ENCODE results near the gene DNAJC24. TPM values are rescaled to one million over a fixed set of nuclear protein-coding genes. Genes with fewer than 3 reads are reported as not detected.

The DNAJC24 gene
- total RNA-seq, 2 experiments from 2014 or later: 17.8 to 21.3 TPM

- DNase-seq: no peak
- POLR2A ChIA-PET: no interaction called here
- peak overlapping the region; percentile 10 for H3K4me3 Mint-ChIP-seq
- no peaks in the 10 kb centered on the region for H3K9me3 Mint-ChIP-seq
- H3K27me3 Mint-ChIP-seq: peaks cover 3% of the 10 kb centered on the region
- H3K4me1 Mint-ChIP-seq: peaks cover 26% of the 10 kb centered on the region
- H3K36me3 Mint-ChIP-seq: peaks cover 3% of the 10 kb centered on the region
- no peak overlapping the region for H3K27ac Mint-ChIP-seq
- ATAC-seq (ENCODE audit: low read depth): no peak
These were observed 2.9 kb upstream of the DNAJC24 start for GRCh38 chr11:31366795-31367194.

GRCh38 chr11:31375879-31376278 lies 6.2 kb downstream of the DNAJC24 start:
- Mint-ChIP-seq H3K4me1 (peaks cover 12% of the 10 kb centered on the region), H3K4me3 (no peak overlapping the region), H3K36me3 (peaks cover 18% of the 10 kb centered on the region), H3K9me3 (no peaks in the 10 kb centered on the region), H3K27ac (no peak overlapping the region), H3K27me3 (no peaks in the 10 kb centered on the region)
- POLR2A ChIA-PET: no interaction called here
- DNase-seq (no peak), ATAC-seq (ENCODE audit: low read depth) (no peak)

- Mint-ChIP-seq H3K4me3 (no peak overlapping the region), H3K27me3 (no peaks in the 10 kb centered on the region), H3K4me1 (no peaks in the 10 kb centered on the region), H3K27ac (no peak overlapping the region), H3K36me3 (peaks cover 7% of the 10 kb centered on the region), H3K9me3 (peaks cover 2% of the 10 kb centered on the region)
- ATAC-seq (ENCODE audit: low read depth) (no peak), DNase-seq (no peak)
- POLR2A ChIA-PET: no interaction called here
These were observed 13.5 kb downstream of the DNAJC24 start for GRCh38 chr11:31383116-31383515.

GRCh38 chr11:31387379-31387778 lies 17.7 kb downstream of the DNAJC24 start:
- DNase-seq: no peak
- peaks cover 4% of the 10 kb centered on the region for H3K9me3 Mint-ChIP-seq
- H3K4me3 Mint-ChIP-seq: no peak overlapping the region
- peaks cover 7% of the 10 kb centered on the region for H3K36me3 Mint-ChIP-seq
- POLR2A ChIA-PET: no interaction called here
- H3K4me1 Mint-ChIP-seq: no peaks in the 10 kb centered on the region
- no peaks in the 10 kb centered on the region for H3K27me3 Mint-ChIP-seq
- ATAC-seq (ENCODE audit: low read depth): no peak
- H3K27ac Mint-ChIP-seq: no peak overlapping the region

- Mint-ChIP-seq H3K9me3 (peaks cover 3% of the 10 kb centered on the region), H3K4me3 (no peak overlapping the region), H3K27ac (no peak overlapping the region), H3K4me1 (no peaks in the 10 kb centered on the region), H3K36me3 (peaks cover 9% of the 10 kb centered on the region), H3K27me3 (no peaks in the 10 kb centered on the region)
- ATAC-seq (ENCODE audit: low read depth) (no peak), DNase-seq (no peak)
- POLR2A ChIA-PET: no interaction called here
These were observed 27.7 kb downstream of the DNAJC24 start for GRCh38 chr11:31397239-31397834.

- no peak for DNase-seq
- H3K4me1 Mint-ChIP-seq: no peaks in the 10 kb centered on the region
- peaks cover 3% of the 10 kb centered on the region for H3K9me3 Mint-ChIP-seq
- H3K27ac Mint-ChIP-seq: no peak overlapping the region
- H3K27me3 Mint-ChIP-seq: no peaks in the 10 kb centered on the region
- no peak for ATAC-seq (ENCODE audit: low read depth)
- peaks cover 10% of the 10 kb centered on the region for H3K36me3 Mint-ChIP-seq
- H3K4me3 Mint-ChIP-seq: no peak overlapping the region
- POLR2A ChIA-PET: no interaction called here
These were observed 35.0 kb downstream of the DNAJC24 start for GRCh38 chr11:31404614-31405013.

GRCh38 chr11:31408201-31408600 lies 38.5 kb downstream of the DNAJC24 start:
- Mint-ChIP-seq H3K4me3 (no peak overlapping the region), H3K27me3 (no peaks in the 10 kb centered on the region), H3K27ac (no peak overlapping the region), H3K36me3 (peaks cover 6% of the 10 kb centered on the region), H3K4me1 (no peaks in the 10 kb centered on the region), H3K9me3 (no peaks in the 10 kb centered on the region)
- no peak for ATAC-seq (ENCODE audit: low read depth)
- POLR2A ChIA-PET: no interaction called here
- no peak for DNase-seq

- H3K4me3 Mint-ChIP-seq: no peak overlapping the region
- H3K4me1 Mint-ChIP-seq: no peaks in the 10 kb centered on the region
- peaks cover 13% of the 10 kb centered on the region for H3K36me3 Mint-ChIP-seq
- H3K27me3 Mint-ChIP-seq: no peaks in the 10 kb centered on the region
- POLR2A ChIA-PET: no interaction called here
- no peak overlapping the region for H3K27ac Mint-ChIP-seq
- ATAC-seq (ENCODE audit: low read depth) (no peak), DNase-seq (no peak)
- no peaks in the 10 kb centered on the region for H3K9me3 Mint-ChIP-seq
These were observed 43.3 kb downstream of the DNAJC24 start for GRCh38 chr11:31412946-31413345.

- Mint-ChIP-seq H3K36me3 (peaks cover 14% of the 10 kb centered on the region), H3K9me3 (no peaks in the 10 kb centered on the region), H3K4me3 (no peak overlapping the region), H3K27me3 (no peaks in the 10 kb centered on the region), H3K4me1 (no peaks in the 10 kb centered on the region), H3K27ac (no peak overlapping the region)
- ATAC-seq (ENCODE audit: low read depth) (no peak), DNase-seq (no peak)
- POLR2A ChIA-PET: no interaction called here
These were observed 44.7 kb downstream of the DNAJC24 start for GRCh38 chr11:31414338-31414737.

- POLR2A ChIA-PET: no interaction called here
These were observed 45.8 kb downstream of the DNAJC24 start for GRCh38 chr11:31415435-31415834.

GRCh38 chr11:31417357-31417756 lies 47.7 kb downstream of the DNAJC24 start:
- DNase-seq (no peak), ATAC-seq (ENCODE audit: low read depth) (no peak)
- Mint-ChIP-seq H3K4me3 (no peak overlapping the region), H3K27ac (no peak overlapping the region), H3K36me3 (peaks cover 9% of the 10 kb centered on the region), H3K27me3 (no peaks in the 10 kb centered on the region), H3K4me1 (no peaks in the 10 kb centered on the region), H3K9me3 (no peaks in the 10 kb centered on the region)
- POLR2A ChIA-PET: no interaction called here

More at GRCh38 chr11:31415435-31415834, 45.8 kb downstream of the DNAJC24 start:
- no peak overlapping the region for H3K27ac Mint-ChIP-seq
- no peaks in the 10 kb centered on the region for H3K4me1 Mint-ChIP-seq
- H3K27me3 Mint-ChIP-seq: no peaks in the 10 kb centered on the region
- DNase-seq: no peak
- ATAC-seq (ENCODE audit: low read depth): no peak
- no peak overlapping the region for H3K4me3 Mint-ChIP-seq
- no peaks in the 10 kb centered on the region for H3K9me3 Mint-ChIP-seq
- H3K36me3 Mint-ChIP-seq: peaks cover 14% of the 10 kb centered on the region

GRCh38 chr11:31417816-31418215 lies 48.2 kb downstream of the DNAJC24 start:
- Mint-ChIP-seq H3K27ac (no peak overlapping the region), H3K4me1 (no peaks in the 10 kb centered on the region), H3K27me3 (no peaks in the 10 kb centered on the region), H3K4me3 (no peak overlapping the region), H3K36me3 (peaks cover 9% of the 10 kb centered on the region), H3K9me3 (no peaks in the 10 kb centered on the region)
- ATAC-seq (ENCODE audit: low read depth) (no peak), DNase-seq (no peak)
- POLR2A ChIA-PET: no interaction called here

- H3K4me3 Mint-ChIP-seq: no peak overlapping the region
- POLR2A ChIA-PET: no interaction called here
- no peaks in the 10 kb centered on the region for H3K9me3 Mint-ChIP-seq
- peaks cover 9% of the 10 kb centered on the region for H3K36me3 Mint-ChIP-seq
- no peak overlapping the region for H3K27ac Mint-ChIP-seq
- H3K27me3 Mint-ChIP-seq: no peaks in the 10 kb centered on the region
- ATAC-seq (ENCODE audit: low read depth): no peak
- DNase-seq: no peak
- H3K4me1 Mint-ChIP-seq: no peaks in the 10 kb centered on the region
These were observed 49.5 kb downstream of the DNAJC24 start for GRCh38 chr11:31419138-31419537.

GRCh38 chr11:31419669-31420068 lies 50.0 kb downstream of the DNAJC24 start:
- Mint-ChIP-seq H3K27me3 (no peaks in the 10 kb centered on the region), H3K9me3 (no peaks in the 10 kb centered on the region), H3K4me1 (no peaks in the 10 kb centered on the region), H3K27ac (no peak overlapping the region), H3K4me3 (no peak overlapping the region), H3K36me3 (peaks cover 7% of the 10 kb centered on the region)
- ATAC-seq (ENCODE audit: low read depth) (no peak), DNase-seq (no peak)
- POLR2A ChIA-PET: no interaction called here

GRCh38 chr11:31421820-31422219 lies 52.2 kb downstream of the DNAJC24 start:
- POLR2A ChIA-PET: interaction anchor here (0.6 kb wide), 1 partner anchor 87 kb away, joined by 3 read pairs; no protein-coding TSS in a partner anchor
- Mint-ChIP-seq H3K9me3 (no peaks in the 10 kb centered on the region), H3K36me3 (peaks cover 5% of the 10 kb centered on the region), H3K27ac (no peak overlapping the region), H3K27me3 (no peaks in the 10 kb centered on the region), H3K4me3 (no peak overlapping the region), H3K4me1 (no peaks in the 10 kb centered on the region)
- ATAC-seq (ENCODE audit: low read depth): no peak
- no peak for DNase-seq
